ENCODE data around the gene BTNL9.

The BTNL9 gene

DNA sequence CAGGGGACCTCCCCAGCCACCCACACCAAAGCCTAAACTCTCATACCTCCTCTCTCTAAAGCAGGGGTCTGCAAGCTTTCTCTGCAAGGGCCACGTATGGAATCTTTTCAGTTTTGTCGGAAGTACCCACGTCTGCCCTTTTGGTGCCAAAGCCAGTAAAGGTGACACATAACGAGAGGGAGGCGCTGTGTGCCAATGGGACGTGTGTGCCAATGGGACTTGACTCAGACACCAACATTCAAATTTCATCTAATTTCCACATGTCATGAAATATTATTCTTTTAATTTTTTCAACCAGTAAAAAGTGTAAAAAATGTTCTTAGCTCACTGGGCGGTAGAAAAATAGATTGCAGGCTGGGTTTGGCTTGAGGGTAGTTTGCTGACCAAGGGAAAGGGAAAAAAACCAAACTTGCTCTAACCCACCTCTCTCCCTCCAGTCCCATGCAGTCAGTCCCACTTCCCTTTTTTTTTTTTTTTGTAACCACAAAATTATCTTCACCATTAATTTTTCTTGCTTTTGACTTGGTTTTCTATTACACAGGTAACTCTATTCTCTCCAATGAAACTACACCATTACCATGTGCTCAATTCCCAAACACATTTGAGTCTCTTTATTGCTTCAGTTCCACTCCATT is 65.4 kb downstream of the BTNL9 start:
- TF ChIP-seq, protein P1, sequence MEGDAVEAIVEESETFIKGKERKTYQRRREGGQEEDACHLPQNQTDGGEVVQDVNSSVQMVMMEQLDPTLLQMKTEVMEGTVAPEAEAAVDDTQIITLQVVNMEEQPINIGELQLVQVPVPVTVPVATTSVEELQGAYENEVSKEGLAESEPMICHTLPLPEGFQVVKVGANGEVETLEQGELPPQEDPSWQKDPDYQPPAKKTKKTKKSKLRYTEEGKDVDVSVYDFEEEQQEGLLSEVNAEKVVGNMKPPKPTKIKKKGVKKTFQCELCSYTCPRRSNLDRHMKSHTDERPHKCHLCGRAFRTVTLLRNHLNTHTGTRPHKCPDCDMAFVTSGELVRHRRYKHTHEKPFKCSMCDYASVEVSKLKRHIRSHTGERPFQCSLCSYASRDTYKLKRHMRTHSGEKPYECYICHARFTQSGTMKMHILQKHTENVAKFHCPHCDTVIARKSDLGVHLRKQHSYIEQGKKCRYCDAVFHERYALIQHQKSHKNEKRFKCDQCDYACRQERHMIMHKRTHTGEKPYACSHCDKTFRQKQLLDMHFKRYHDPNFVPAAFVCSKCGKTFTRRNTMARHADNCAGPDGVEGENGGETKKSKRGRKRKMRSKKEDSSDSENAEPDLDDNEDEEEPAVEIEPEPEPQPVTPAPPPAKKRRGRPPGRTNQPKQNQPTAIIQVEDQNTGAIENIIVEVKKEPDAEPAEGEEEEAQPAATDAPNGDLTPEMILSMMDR (IDR thresholded peaks at IDR 0.05; ENCODE audit: low read depth, low read length): no peak
- no peak overlapping the region for H3K4me3 ChIP-seq (ENCODE audit: low read depth, low read length)

DNA sequence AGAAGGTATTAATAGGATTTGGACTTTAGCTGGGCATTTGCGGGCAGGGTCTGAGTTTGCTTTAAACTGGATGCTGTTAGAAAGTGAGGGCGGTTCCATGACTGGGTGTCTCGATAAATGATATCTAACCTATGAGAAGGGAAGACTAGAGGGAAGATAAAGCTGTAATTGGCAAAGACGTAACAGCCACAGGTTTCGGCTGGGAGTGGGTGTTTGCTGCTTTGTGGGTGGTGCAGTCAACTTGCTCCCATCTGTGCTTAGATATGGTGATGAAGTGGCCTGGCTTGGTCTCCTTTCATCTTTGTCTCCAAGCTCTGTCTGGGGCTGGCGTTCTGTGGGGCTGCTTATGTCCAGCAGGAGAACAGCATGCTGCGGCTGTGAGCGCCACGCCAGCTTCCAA is 67.6 kb downstream of the BTNL9 start:
- TF ChIP-seq, protein P1 (IDR thresholded peaks at IDR 0.05; ENCODE audit: low read depth, low read length): no peak
- no peak overlapping the region for H3K4me3 ChIP-seq (ENCODE audit: low read depth, low read length)

DNA sequence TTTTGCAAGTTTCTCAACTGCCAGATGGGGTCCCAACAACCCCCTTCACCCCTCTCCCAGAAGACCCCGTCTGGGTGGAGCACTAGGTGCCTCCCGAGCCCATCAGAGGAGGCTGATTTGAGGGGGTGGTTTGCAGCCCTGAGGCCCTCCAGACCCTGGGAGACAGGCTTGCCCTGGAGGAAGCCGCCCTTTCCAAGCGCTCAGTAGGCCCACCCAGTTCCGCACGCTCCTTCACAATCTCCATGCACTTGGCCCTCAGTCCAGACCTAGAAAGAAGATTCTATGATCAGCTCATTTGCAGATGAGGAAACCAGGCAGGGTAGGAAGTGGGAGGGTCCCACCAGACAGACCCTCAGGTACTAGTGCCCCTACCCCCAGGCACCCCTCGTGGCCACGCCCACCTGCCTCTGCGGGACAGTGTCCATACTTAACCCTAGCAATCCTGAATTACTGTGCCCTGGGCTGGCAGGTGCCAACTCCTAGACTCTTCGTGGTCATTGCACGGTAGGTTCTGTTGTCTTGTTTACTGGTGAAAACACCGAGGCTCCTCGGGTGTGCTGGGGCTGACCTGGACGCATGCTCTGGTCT is 68.6 kb downstream of the BTNL9 start:
- H3K4me3 ChIP-seq (ENCODE audit: low read depth, low read length): no peak overlapping the region
- TF ChIP-seq, protein P1 (IDR thresholded peaks at IDR 0.05; ENCODE audit: low read depth, low read length): no peak

DNA sequence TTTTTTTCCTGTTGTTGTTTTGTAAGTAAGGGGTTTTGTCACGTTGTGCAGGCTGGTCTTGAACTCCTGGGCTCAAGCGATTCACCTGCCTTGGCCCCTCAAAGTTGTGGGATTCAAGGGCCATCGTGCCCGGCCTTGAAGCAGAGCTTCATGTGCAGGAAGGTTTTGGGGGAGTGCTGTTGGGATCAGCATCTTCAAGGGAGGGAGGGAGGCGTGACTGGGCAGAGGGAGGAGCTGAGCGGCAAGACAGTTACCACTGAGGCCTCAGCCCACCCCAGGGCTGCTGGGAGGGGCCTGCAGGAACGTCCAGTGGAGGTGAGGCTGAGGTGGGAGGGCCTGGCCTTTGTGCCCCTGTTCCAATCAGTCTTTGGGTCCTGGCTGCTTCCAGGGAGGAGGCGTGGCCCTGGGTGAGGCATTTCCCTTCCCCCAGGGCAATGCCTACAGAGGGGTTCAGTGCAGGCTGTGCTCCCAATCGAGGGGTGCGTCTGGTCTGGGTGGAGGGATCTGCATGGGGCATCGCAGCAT is 69.5 kb downstream of the BTNL9 start:
- TF ChIP-seq, protein P1 (IDR thresholded peaks at IDR 0.05; ENCODE audit: low read depth, low read length): no peak
- H3K4me3 ChIP-seq (ENCODE audit: low read depth, low read length): no peak overlapping the region

DNA sequence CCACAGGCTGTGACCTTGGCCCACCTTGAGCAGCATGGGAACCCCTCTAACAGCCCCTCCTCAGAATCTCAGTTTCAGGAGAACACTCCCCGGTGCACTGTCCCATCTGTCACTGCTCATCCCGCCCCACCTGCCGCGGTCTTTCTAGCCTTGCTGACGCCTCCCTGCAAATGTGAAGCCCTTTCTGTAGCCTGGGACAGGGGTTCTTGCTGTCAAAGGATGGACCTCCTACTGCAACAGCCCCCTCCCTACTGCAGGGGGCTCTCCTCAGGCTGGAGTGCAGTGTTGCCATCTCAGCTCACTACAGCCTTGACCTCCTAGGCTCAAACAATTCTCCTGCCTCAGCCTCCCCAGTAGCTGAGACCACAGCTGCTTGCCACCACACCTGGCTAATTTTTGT is 70.9 kb downstream of the BTNL9 start:
- TF ChIP-seq, protein P1 (IDR thresholded peaks at IDR 0.05; ENCODE audit: low read depth, low read length): no peak

More for the DNA sequence above, 70.9 kb downstream of the BTNL9 start:
- H3K4me3 ChIP-seq (ENCODE audit: low read depth, low read length): no peak overlapping the region
